ENCODE measurements around the gene CRTC1. TPM values are rescaled to one million over a fixed set of nuclear protein-coding genes. Genes with fewer than 3 reads are reported as not detected.

CRTC1 gene
- total and polyA plus RNA-seq, 9 of the 15 experiments (the other 6 are each of a cell fraction or from before 2014, with no cell fraction given), result 0.25 to 3.8 (median 1.2) TPM; not detected in 2

DNA sequence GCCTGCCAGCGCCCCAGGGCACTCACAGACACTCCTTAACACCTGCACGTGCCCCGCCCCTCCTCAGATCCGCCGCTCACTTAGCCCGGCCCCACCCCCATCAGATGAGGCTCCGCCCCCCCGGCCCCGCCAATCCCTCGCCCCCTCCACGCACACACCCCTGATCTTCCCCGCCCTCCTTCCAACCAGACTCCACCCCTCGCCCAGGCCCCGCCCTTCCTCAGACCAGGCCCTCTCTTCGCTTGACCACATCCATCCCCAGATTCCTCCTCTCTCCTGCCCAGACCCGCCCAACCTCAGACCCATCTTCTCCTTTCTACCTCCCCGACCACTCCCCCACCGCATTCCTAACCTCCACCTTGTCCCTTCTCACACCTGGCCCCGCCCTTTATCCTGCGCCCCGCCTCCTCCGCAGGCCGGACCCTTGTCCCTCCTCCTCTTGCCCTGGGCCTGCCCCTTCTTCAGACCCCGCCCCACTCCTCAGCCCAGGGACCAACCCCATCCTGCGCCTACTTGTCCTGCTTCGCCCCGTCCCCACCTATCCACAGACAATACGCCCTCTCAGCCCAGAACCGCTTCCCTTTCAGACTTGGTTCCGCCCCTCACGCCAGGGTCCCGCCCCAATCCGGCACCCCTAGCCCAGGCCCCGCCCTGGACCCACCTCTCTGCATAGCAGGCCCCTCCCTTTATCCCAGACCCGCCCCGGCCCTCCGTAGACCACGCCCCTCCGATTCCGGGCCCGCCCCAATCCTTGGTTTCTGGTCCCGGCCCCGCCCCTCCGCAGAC is 47.1 kb upstream of the CRTC1 start (continued):
- TF ChIP-seq MEIS2 (IDR thresholded peaks at IDR 0.05; ENCODE audit: partially characterized antibody) (no peak), NONO (IDR thresholded peaks at IDR 0.05; ENCODE audit: low read depth in 2 of 2, low read length in 1 of 2) (no peak), CC2D1A (IDR thresholded peaks at IDR 0.05) (peak; percentile 43; the same call in 1 of the 2 replicates), ZBTB7A (IDR thresholded peaks at IDR 0.05; ENCODE audit: borderline replicate concordance, control insufficient read depth, low read depth, low read length) (no peak), CEBPB (tag; IDR thresholded peaks at IDR 0.05) (no peak), NR0B1 (IDR thresholded peaks at IDR 0.05; ENCODE audit: partially characterized antibody) (no peak), ZNF23 (CRISPR knock-in tag; IDR thresholded peaks at IDR 0.05) (no peak), CREB3 (tag; conservative IDR thresholded peaks at IDR 0.05; ENCODE audit: low read depth) (no peak), KAT7 (CRISPR knock-in tag; IDR thresholded peaks at IDR 0.05; ENCODE audit: borderline replicate concordance) (no peak), ETV6 (IDR thresholded peaks at IDR 0.05; ENCODE audit: borderline replicate concordance in 1 of 2, low read depth in 2 of 2, low read length in 1 of 2) (no peak), ETV6 (CRISPR knock-in tag; IDR thresholded peaks at IDR 0.05; ENCODE audit: borderline replicate concordance) (no peak), THAP7 (CRISPR knock-in tag; IDR thresholded peaks at IDR 0.05) (no peak), BMI1 (IDR thresholded peaks at IDR 0.05; ENCODE audit: low read length) (no peak), HMG20B (CRISPR knock-in tag; IDR thresholded peaks at IDR 0.05) (no peak), YY1 (IDR thresholded peaks at IDR 0.05; ENCODE audit: borderline replicate concordance in 1 of 3, control insufficient read depth in 1 of 3, extremely low read depth in 1 of 3, insufficient read depth in 3 of 3, insufficient read length in 1 of 3, insufficient replicate concordance in 2 of 3, low read depth in 1 of 3, low read length in 2 of 3) (no peak), ZC3H4 (CRISPR knock-in tag; IDR thresholded peaks at IDR 0.05; ENCODE audit: borderline replicate concordance) (no peak), CBFA2T2 (conservative IDR thresholded peaks at IDR 0.05) (no peak), ZNF644 (tag; IDR thresholded peaks at IDR 0.05; ENCODE audit: low read depth) (no peak), ZKSCAN3 (CRISPR knock-in tag; IDR thresholded peaks at IDR 0.05) (no peak), ZKSCAN1 (IDR thresholded peaks at IDR 0.05; ENCODE audit: low read depth, low read length) (no peak), LARP7 (IDR thresholded peaks at IDR 0.05) (peak; percentile 95; the same call in 1 of the 2 replicates), SMARCA4 (IDR thresholded peaks at IDR 0.05) (no peak; the same call in 1 of the 2 replicates), ZNF695 (CRISPR knock-in tag; IDR thresholded peaks at IDR 0.05) (no peak)

Measured in K562 (cell line).